22Rv1 (cell line): ENCODE results near the gene MYLK.
"Not testable (repeated sequence)": the region's sequence is repeated elsewhere in the genome, so short reads cannot be mapped to it uniquely, and the experiment has no call there.

Experiments used
- H3K27ac ChIP-seq: fragments of 450-650 bp; 2 replicates; pipeline ENCODE4 v1.5.1; 2017
- ZFX ChIP-seq: fragments of 450-650 bp; IDR thresholded peaks from 2 replicates; pipeline ENCODE4 v1.6.1; 2017; ENCODE audit warnings: antibody characterized with exemption, borderline replicate concordance
- TF ChIP-seq, protein P1 (sequence below): fragments of 450-650 bp; IDR thresholded peaks from 2 replicates; pipeline ENCODE4 v1.5.1; 2017; ENCODE audit warnings: mild to moderate bottlenecking

MYLK gene

GRCh38 chr3:123741041-123741511 is 143.1 kb downstream of the MYLK start:
- no peak overlapping the region for H3K27ac ChIP-seq
- no peak for TF ChIP-seq ZFX
- TF ChIP-seq, protein P1, sequence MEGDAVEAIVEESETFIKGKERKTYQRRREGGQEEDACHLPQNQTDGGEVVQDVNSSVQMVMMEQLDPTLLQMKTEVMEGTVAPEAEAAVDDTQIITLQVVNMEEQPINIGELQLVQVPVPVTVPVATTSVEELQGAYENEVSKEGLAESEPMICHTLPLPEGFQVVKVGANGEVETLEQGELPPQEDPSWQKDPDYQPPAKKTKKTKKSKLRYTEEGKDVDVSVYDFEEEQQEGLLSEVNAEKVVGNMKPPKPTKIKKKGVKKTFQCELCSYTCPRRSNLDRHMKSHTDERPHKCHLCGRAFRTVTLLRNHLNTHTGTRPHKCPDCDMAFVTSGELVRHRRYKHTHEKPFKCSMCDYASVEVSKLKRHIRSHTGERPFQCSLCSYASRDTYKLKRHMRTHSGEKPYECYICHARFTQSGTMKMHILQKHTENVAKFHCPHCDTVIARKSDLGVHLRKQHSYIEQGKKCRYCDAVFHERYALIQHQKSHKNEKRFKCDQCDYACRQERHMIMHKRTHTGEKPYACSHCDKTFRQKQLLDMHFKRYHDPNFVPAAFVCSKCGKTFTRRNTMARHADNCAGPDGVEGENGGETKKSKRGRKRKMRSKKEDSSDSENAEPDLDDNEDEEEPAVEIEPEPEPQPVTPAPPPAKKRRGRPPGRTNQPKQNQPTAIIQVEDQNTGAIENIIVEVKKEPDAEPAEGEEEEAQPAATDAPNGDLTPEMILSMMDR: no peak

GRCh38 chr3:123740391-123740822 is 143.7 kb downstream of the MYLK start:
- TF ChIP-seq, protein P1: no peak
- TF ChIP-seq ZFX: no peak

DNA sequence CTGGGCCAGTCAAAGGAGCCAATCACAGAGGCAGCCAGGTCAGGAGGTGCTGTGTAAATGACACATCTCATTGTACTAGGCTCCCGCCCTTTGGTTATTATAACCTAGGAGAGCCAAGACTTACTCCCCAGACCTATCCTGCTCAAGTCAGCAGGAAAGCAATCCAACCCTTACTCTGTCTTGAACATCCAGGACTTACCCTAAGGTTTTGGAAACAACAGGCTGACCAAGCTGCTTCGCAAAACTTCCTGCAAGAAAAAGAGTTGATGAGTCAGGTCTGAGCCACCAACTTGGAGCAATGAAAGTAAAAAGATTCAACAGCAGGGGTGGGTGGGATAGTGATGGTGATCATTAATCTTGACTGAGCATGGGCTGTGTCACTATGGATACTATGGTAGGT is 144.4 kb downstream of the MYLK start:
- no peak overlapping the region for H3K27ac ChIP-seq
- TF ChIP-seq ZFX: no peak
- TF ChIP-seq, protein P1: no peak

More at GRCh38 chr3:123740391-123740822, 143.7 kb downstream of the MYLK start:
- H3K27ac ChIP-seq: no peak overlapping the region

DNA sequence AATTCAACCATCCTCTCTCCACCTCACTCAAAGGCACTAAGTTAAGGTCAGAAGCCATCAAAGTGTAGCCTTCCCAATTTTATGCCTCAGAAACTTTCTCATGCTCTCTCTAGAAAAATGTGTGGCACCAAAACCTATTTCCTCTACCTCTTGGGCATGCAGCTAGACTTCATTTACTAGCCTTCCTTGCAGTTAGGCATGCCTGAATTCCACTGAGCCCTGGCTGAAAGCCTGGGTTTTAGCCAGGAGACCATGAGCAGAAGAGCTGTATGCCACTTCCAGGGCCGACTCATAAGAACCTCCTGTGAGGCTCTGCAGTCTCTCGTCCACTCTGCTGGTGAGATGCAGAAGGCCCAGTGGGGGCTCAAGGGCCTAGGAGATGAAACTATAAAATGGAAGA is 145.0 kb downstream of the MYLK start:
- no peak overlapping the region for H3K27ac ChIP-seq

DNA sequence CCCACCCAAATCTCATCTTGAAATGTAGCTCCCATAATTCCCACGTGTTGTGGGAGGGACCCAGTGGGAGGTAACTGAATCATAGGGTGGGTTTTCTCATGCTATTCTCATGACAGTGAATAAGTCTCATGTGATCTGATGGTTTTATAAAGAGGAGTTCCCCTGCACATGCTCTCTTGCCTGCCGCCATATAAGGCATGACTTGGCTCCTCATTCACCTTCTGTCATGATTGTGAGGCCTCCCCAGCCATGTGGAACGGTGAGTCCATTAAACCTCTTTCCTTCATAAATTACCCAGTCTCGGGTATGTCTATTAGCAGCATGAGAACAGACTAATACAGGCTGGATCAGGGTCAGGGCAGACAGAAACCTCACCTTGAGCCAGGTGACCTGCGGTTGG is 145.6 kb downstream of the MYLK start:
- not testable (repeated sequence) for H3K27ac ChIP-seq

More for the DNA sequence above, 145.0 kb downstream of the MYLK start:
- TF ChIP-seq, protein P1: no peak

GRCh38 chr3:123737168-123737567 is 147.0 kb downstream of the MYLK start:
- TF ChIP-seq, protein P1: no peak
- H3K27ac ChIP-seq: no peak overlapping the region

- no peak overlapping the region for H3K27ac ChIP-seq
- TF ChIP-seq ZFX: no peak
- TF ChIP-seq, protein P1: no peak
These were observed 148.7 kb downstream of the MYLK start for GRCh38 chr3:123735456-123735855.

GRCh38 chr3:123734527-123734902 is 149.6 kb downstream of the MYLK start:
- no peak overlapping the region for H3K27ac ChIP-seq
- no peak for TF ChIP-seq ZFX
- TF ChIP-seq, protein P1: no peak
